GM19452 (cell line): ENCODE results near the gene RAMACL.

Source experiments
- ATAC-seq: cut with Tn5 transposase; IDR thresholded peaks from one replicate; pipeline ENCODE4 v1.9.1; 2021; ENCODE audit not compliant: unreplicated experiment

RAMACL gene

DNA sequence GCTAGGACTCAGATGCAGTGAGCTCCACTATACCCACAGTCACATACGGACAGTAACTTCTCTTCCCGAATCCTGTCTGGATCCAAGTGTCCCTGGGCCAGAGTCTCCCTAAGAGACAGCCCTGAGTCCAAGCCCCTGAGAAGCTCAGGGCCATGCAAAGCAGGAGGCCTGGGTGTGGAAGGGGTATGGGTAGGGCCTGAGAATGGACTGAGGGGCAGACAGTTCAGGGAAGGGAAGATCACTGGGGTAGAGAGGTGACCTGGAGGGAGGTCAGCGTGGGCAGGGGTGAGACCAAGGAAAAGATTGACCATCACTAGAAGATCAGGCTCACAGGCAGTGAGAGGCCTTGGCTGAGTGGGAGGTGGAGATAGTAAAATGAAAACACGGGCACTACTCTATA is 31.8 kb upstream of the RAMACL start:
- no peak for ATAC-seq

DNA sequence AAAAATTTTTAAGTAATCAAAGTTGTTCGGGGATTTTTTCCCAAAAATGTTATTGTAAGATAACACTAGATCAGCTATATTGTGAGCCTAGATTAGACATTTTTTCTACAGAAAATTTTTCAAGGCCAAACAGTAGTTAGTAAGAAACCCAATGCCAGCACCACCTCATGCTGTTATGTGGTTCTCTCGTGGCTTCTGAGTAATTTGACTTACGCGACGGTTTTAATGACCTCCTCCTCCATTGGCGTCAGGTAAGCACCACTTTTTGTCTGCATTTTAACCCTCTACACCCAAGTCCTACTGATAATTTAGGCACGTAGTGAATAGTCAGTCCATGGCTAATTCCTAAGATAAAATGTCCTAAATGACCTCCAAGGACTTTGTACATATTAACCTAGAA is 30.9 kb upstream of the RAMACL start:
- ATAC-seq = no peak

DNA sequence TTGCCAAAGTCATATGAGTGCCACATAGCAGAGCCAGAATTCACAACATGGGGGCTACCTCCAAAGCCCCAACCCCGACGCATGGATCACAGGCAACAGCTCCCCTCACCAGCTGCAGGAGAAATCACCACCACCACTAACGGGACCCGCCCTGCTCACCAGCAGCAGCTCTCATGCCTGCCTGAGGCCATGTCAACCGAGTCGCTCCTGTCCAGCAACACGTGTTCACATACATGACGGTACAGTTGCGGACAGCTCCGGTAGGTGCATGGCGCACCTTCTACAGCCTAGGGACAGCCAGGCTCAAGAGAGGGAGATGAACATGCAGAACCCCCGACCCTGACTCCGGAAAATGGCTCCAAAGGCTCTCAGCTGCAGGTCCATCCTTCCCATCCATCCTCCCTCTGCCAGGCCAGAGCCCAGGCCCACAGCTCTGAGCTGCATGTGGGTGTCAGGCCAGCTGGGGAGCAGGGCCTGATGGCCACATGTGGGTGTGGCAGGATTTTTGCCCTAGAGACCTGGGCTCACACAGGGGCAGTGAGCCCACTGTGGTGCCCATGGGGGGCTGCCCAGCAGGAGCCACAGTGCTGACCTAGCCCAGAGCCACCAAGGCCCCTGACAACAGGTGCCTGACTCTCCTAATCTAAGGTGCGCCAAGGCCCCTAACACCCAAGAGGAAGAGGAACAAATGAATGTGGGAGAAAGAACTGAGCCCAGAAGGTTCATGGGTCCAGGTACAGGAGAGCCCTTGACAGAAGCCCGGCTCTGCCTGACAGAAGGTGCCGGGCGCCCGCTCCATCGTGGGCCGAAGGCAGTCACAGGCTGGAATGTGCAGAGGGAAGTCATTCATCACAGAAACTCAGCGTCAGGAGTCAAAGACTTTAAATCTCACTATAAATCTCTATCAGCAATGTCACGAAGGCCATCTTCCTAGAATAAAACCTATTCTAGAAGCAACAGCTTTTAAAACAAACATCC is 30.1 kb upstream of the RAMACL start:
- no peak for ATAC-seq

DNA sequence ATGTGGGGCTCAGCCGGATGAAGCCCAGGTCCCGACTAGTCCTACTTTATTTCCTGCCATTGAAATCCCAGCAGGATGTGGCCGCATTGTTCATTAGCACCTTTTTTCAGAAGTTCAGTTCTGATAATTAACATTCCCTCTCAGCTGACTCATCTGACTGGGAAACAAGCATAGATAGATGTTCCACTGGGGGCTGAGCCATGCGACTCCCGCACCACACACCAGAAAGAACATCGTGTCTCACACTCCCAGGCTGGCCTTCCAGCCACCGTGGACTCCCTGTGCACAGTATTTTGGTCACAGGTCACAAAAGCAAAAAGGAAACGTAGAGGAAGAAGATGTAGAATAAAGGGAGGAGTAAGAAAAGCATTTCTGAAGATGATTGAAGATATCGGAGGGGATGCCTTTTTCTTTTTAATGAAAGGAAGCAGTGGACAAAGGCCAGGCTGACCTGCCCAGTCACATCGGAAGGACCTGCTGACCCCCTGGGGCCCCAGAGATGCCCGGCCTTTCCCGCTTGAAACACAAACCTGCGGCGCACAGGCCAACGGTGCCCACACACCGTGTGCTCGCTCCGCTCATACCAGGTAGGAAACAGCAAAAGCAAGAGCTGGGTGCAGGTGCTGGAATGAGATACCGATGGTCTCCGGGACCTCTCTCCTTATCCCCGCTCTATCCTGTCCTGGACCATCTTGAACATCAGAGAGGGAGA is 28.7 kb upstream of the RAMACL start:
- ATAC-seq = no peak

DNA sequence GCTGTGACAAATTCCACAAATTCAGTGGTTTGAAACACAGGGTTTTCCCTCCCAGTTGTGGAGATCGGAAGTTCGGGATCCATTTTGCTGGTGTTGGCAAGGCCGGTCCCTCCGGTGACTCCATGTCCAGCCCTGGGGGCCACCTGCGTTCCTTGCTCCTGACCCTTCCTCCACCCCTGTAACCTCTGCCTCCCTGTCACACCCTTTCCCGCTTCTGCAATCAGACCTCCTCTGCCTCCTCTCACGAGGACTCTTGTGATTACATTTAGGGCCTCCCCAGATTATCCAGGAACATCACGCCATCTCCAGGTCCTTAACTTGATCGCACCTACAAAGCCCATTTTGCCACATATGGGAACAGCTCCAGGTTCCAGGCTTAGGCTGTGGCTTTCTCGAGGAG is 28.1 kb upstream of the RAMACL start:
- ATAC-seq = no peak

DNA sequence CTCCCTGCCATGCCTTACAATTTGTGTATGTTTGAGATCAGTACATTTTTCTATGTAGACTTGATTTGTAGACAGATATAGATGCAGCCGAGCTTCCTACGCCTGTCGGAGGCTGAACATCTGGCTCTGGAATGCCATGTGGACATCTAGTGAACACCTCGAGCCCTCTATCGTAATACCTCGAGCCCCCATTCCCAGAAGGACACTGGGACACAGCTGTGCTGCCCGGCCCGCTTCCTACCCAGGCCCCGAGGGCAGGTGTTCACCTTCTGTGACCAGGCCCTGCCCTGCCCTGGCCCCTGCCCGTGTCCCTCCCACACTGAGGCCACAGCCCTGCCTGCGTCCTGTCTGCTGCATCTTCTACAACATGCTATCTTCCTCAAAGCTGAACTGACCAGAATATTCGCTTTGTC is 27.7 kb upstream of the RAMACL start:
- no peak for ATAC-seq

DNA sequence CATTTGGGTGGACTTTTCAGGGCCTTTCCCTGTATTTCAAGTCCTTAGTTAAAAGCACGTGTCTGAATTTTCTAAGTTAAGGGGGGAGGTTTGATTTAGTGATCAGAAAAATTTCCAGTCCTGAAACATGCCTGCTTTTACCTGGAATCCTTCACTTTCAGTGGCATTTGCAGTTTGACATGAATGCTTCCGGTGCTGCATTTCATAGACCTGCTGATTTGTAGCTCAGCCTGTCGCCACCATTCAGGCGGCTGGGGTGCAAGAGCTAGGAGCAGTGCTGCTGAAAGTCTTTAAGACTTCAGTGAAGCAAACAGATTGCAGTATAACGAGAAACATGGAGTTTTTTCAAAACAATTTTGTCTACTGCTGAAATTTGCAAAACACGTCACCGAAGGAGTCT is 26.5 kb upstream of the RAMACL start:
- ATAC-seq = no peak

DNA sequence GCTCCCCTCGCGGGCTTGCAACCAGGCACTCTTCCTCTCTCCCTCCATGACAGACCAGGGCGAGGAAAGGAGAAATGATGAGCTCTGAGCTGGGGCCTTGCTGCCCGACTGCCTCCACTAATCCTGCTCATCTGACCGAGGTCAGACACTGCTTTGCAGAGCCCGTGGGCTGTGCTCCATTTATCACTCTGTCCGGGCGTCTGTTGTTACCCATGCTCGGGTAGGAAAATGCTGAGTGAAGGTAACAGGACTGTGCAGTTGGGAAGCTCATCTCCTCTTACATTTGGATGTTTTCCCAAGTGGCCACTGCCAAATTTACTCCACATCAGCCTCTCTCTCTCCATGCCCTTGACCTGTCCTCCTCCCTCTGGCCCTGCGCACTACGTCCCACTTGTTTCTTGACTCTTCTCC is 26.0 kb upstream of the RAMACL start:
- no peak for ATAC-seq

DNA sequence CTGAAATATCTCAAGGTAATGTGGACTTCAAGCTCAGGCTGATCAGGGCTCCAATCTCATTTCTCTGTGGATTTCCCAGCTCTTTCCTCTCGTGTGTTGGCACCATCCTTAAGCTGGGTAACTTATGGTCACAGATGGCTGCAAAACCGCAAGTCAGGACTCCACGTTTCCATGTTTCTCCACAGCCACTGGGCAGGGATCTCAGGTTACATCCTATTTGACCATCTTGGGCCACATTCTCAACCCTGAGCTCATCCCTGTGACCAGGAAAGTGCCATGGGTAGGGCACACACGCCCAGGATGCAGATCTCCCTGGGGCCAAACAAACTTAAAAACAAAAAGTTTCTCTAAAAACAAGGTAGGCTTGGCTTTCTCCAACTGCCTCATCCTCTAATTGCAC is 25.2 kb upstream of the RAMACL start:
- no peak for ATAC-seq

DNA sequence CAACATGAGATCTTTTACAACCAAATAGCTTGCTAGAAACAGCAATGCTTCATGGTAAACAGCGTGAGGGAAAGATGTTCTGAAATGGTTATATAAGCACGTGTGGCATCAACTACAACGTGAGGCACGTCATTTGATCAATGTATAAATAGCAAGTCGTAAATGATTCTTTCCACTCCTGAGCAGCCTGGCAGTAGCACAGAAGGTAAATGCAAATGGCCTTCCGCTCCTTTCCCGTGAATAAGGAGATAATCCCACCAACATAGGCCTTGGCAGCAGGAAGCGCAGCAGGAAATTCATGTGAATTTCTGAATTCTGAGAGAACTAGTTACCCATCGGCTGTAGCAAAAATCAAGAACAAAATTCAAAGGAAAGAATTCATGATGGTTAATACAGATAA is 23.6 kb upstream of the RAMACL start:
- ATAC-seq = no peak

DNA sequence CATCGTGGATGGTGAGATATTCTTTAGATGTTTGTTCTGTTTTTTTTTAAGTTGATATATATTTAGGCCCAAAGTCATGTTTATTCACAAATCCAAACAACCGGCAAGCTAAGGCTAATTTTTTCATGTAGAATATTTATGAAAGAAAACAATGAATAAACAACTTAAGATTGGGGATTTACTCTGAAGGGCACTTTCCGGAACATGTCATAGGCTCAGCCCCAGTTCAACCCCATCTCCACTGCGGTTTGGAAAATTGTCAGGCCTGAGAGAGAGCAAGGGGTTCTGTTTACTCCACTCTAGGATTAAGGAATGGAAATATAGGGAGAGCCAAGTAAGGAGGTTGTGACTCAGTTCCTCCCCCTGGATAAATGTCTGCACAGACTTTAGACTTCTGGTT is 22.3 kb upstream of the RAMACL start:
- no peak for ATAC-seq

DNA sequence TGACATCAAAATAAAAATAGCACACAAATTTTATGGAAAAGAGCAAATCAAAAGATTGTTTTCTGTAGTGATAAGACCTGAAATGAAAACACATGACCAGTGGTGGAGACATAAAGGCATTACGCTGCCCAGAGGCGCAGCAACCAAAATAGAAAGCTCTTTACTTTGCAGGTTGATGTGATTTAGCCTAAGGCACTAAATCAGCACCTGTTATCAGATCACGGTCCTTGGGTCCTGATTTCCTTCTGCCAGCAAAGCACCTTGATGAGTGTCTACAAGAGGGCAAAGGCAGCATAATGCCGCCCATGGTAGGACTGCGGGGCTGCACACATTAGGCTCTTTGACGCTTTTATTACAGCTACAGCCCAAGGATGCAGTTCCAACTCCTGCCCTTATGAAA is 19.3 kb upstream of the RAMACL start:
- no peak for ATAC-seq

DNA sequence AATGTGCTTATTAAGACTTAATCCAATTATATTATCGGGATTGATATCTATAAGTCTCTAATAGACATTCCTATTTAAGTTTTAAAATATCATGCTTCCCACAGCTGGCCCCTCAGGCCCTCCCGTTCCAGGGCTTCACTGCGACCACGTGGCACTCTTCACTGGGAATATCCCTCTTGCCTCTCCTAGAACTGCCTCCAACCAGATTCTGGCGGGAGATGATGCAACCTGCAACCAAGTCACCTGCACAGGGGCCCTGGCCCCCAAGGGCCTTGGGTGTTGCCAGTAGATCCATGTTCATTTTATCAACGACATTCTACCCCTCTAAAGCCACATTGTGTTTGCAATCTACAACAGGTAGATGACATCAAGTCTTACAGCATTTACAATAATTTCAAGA is 18.4 kb upstream of the RAMACL start:
- no peak for ATAC-seq

DNA sequence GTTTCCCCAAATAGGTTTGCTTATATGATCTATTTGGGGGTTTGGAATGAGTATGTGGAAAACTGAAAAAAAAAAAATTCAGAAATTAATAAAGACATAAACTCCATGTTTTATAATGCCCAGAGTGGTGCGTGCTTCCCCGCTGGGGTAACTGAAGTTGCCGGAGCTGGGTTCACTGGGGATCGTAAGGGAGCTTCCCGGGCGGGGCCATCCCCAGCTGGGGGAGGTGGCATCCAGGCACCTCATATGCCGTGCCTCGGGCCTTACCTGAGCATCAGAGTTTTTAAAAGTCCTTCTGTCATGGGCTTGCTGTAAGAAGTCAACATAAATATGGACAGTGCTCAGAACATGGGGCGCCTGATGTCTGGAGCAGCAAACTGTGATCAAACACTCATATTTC is 17.9 kb upstream of the RAMACL start:
- ATAC-seq = no peak

DNA sequence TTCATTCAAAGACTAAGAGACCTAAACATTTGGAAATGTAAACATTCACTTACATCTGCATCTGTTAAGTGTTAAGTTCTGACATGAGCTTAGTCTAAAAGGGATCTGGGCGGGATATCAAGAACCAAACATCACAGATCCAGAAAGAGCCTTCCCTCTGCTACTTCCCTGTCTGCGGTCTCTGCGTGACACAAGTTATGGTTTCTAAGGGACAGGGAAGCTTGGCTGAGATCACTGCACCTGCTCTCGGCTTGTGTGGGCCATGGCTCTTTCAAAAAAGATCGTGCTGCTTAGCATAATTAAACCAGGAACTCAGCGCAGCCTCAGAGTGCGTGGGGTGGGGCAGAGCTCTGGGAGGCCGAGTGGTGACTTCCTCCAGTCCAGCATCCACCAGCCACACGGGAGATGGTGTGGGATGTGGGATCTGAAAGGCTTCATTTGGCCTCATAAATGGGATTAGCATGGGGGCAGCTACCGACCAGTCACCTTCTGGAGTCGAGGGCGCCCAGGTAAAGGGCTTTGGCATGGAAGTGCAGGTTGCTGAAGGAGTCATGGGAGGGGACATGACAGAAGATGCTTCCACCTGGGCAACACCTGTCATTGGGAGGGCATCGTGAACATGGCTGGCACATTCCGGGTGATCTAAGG is 16.7 kb upstream of the RAMACL start:
- no peak for ATAC-seq

DNA sequence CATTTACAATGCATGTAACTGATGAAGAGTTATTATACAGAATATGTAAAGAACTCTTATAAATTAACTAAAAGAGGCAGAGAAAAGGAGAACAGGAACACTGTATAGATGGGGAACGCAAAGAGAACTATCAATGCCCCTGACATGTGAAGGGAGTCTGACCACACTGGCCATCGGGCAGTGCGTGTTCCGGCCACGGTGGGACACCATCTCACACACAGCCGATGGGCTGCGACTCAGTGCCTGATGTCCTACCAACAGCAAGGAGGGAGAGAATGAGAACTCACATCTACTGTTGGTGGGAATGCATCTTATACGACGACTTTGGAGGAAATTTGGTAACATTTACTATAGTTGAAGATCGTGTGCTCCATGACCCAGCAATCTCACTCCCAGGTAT is 15.5 kb upstream of the RAMACL start:
- no peak for ATAC-seq

DNA sequence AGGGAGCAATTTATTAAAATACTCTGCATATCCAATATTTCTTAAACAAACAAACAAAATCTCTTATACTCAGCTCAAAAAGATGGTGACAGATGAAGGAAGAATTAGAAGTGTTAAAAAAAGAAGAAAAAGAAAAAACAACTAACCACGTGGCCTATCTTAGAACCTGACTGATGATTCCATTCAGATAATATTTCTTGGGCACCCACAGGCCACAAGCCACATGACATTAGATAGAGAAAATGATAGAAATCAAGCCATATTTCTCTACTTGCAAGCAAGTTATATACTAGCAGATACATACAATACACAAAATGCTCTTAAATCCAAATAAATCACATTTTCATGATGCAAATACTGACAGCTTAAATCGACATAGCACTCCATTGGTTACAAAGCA is 14.5 kb upstream of the RAMACL start:
- no peak for ATAC-seq

DNA sequence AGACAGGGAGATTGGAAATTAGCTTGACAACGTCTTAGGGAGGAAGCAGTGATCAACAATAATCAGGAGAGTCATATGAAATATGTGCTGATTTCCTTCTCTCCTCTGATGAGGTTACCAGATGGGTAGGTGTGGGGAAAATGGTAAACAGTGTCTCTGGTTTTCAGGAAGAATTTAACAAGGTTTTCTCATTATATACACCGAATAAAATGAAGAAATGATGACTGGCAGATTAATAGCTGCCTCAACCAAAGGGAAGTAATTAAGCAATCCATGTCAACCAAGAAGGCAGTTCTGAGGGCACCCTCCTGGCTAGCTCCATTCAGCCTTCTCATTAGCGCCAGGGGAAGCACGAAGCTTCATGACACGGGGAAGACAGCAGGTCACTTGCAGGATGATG is 12.7 kb upstream of the RAMACL start:
- no peak for ATAC-seq

DNA sequence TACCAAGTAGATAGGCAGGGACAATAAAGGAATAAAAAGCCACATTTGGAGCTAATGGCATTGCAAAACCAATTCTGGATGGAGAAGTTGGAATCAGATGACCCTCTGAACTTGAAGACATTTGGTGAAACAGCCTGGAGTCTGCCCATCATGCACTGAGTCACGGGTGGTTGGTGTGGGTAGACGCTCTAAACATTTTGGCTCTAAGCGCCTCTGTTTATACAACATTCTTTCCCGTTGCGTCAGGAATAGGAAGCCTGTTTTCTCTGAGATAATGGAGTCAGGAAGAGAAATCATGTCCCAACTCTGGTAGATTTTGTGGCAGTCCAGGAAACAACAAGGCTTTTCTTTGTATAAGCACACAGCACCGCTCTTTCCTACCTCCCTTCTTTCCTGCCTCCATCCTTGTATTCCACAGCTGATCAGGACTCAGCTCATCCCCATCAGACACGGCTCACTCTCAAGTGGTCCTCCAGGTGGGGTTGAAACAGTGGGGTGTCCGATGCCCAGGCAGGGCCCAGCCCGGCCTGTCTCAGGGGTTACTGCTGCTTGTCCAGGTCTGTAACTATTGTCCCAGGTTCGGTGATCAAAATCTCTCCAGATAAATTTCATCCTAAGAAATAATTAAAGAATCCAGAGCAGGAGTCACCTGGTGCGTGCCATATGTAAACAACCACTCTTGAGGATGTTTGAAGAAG is 12.1 kb upstream of the RAMACL start:
- no peak for ATAC-seq

DNA sequence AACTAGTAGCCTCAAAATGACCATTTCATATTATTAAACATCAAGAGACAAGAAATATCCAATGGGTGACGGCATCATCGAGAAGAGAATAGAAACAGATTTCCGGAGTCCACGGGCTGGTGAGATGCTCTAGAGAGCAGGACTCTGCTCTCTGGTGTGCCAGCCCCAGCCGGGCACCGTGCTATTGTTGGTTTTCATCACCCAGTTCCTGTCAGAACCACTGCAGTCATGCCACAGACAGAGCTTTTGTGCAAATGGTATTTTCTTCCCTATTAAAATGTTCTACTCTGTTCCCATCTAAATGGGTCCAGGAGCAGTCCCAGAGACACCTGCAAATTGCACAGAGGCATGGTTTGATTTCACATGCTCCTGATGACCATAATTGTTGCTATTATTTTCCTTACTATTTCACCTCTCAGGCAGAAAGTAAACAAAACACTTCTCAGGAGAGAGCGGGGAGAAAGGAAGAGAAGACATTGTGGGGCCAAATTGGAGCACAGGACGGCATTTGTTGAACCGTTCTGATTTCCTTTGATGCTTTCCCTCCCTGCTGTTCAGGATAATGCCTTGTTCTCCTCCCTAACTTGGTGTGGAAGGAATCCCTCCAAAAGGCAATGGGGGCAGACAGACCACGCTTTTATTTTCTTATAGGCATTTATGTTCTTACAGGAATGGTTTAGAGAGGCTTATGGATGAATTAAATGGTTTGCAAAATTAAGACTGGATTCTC is 11.4 kb upstream of the RAMACL start:
- ATAC-seq = no peak
